CD4-positive, alpha-beta T cell treated with Interferon gamma for 1 hour (primary cell): ENCODE results near the gene NUP98.

Source experiments
- DNase-seq: peaks from one replicate; pipeline ENCODE4 v3.0.0-alpha.2; 2020

NUP98 gene

GRCh38 chr11:3635641-3636375 is 161.5 kb downstream of the NUP98 start:
- DNase-seq = no peak

GRCh38 chr11:3632070-3632660 is 165.2 kb downstream of the NUP98 start:
- DNase-seq = no peak

- DNase-seq = no peak
Observed at GRCh38 chr11:3631331-3631730, 166.0 kb downstream of the NUP98 start.

GRCh38 chr11:3627291-3627690 is 170.1 kb downstream of the NUP98 start:
- DNase-seq = no peak

- DNase-seq = peak; percentile 16
Observed at GRCh38 chr11:3626250-3626960, 170.9 kb downstream of the NUP98 start.
